Measurements from ENCODE around the gene PKD1. TPM values are rescaled to one million over a fixed set of nuclear protein-coding genes. Genes with fewer than 3 reads are reported as not detected.
A peak's percentile ranks its signal among the peaks of the same experiment; 100 is the strongest.

The PKD1 gene
- total RNA-seq, 4 donors from 2014 or later: 168 to 376 (median 339) TPM

DNA sequence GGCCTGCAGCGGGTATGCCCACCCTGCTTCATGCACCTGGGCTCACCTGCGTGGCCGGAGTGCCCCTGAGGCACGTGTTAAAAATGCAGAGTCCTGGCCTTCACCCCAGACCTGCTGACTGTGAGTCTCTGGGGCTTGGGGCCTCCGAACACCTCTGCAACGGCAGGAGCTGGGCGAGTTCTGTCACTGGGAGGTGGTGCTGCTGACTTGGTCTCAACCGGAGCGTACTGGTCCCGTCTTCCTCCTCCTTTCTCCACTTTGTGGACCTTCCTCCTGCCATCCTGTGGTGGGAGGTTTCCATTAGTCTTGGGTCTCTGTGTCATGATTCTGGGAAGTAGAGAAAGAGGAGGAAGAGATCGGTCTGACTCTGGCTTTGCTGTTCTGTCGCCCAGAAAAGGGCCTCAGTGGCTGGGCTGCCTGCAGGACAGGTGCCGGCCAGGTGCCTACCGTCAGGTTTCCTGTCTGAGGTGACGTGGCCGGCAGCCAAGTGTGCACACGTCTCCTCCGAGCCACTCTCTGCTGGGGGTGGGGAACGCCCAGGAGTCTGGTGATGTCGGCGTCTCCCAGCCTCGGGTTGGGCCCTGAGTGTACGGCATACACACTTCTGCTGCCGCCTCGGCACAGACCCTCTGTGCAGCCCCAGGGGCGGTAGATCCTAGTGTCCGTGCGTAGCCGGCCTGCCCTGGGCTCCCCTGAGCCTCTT, 81.0 kb downstream of the PKD1 start:
- intact Hi-C loops (cut with DNase I; ENCODE audit: low total_unique reads): no loop called here

DNA sequence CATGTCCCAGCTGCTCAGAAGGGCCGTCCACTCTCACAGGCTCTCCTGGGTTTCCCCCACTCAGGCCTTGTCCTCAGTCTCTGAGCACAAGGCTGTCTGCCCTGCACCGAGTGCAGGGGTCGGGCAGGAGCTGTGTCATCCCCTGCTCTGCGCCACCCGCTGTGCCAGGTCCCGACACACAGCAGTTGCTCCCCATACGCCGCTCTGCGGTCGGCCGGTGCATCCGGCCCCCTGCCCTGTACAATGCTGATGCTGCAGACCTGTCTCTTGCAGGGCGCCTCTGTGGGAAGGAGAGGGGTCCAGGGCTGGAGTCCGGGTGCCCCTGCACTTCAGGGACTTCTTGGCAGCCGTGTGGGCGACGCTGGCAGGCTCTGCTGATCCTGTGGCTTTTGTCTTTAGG, 81.8 kb downstream of the PKD1 start:
- H3K27me3 ChIP-seq: no peaks in the 10 kb centered on the region
- H3K36me3 ChIP-seq: peaks cover 0 to 53% of the 10 kb centered on the region in 2 donors
- intact Hi-C loops (cut with DNase I; ENCODE audit: low total_unique reads): no loop called here
- ATAC-seq (no peak), DNase-seq (no peak)
- in situ Hi-C loops (cut with MboI; ENCODE audit: low sequenced_read_pairs in 4 of 4): no loop called here
- no peaks in the 10 kb centered on the region for H3K9me3 ChIP-seq
- TF ChIP-seq POLR2A (IDR thresholded peaks at IDR 0.05): no peak
- no peak for TF ChIP-seq CTCF (IDR thresholded peaks at IDR 0.05 in 4 of 5, conservative IDR thresholded peaks at IDR 0.05 in 1 of 5)
- peaks cover 3% of the 10 kb centered on the region in 2 donors for H3K4me1 ChIP-seq
- H3K4me3 ChIP-seq: no peak overlapping the region
- H3K27ac ChIP-seq: no peak overlapping the region

More for the DNA sequence above, 81.0 kb downstream of the PKD1 start:
- H3K27me3 ChIP-seq: no peaks in the 10 kb centered on the region
- no peak for DNase-seq
- no peak overlapping the region for H3K4me3 ChIP-seq
- no peaks in the 10 kb centered on the region for H3K4me1 ChIP-seq
- no peak for TF ChIP-seq POLR2A (IDR thresholded peaks at IDR 0.05)
- no peak for TF ChIP-seq CTCF (IDR thresholded peaks at IDR 0.05 in 4 of 5, conservative IDR thresholded peaks at IDR 0.05 in 1 of 5)
- in situ Hi-C loops (cut with MboI; ENCODE audit: low sequenced_read_pairs in 4 of 4): no loop called here
- no peaks in the 10 kb centered on the region for H3K9me3 ChIP-seq
- peaks cover 0 to 53% of the 10 kb centered on the region in 2 donors for H3K36me3 ChIP-seq
- ATAC-seq: no peak
- H3K27ac ChIP-seq: no peak overlapping the region

- ATAC-seq (no peak), DNase-seq (no peak)
- intact Hi-C loops (cut with DNase I; ENCODE audit: low total_unique reads): no loop called here
- Histone ChIP-seq H3K36me3 (peaks cover 0 to 49% of the 10 kb centered on the region in 2 donors), H3K4me3 (no peak overlapping the region), H3K9me3 (no peaks in the 10 kb centered on the region), H3K27me3 (no peaks in the 10 kb centered on the region), H3K4me1 (peaks cover 9 to 10% of the 10 kb centered on the region in 2 donors), H3K27ac (no peak overlapping the region)
- in situ Hi-C loops (cut with MboI; ENCODE audit: low sequenced_read_pairs in 4 of 4): no loop called here
- TF ChIP-seq POLR2A (IDR thresholded peaks at IDR 0.05) (no peak), CTCF (IDR thresholded peaks at IDR 0.05 in 4 of 5, conservative IDR thresholded peaks at IDR 0.05 in 1 of 5) (no peak)
Observed at GRCh38 chr16:2053211-2053610, 82.5 kb downstream of the PKD1 start.

DNA sequence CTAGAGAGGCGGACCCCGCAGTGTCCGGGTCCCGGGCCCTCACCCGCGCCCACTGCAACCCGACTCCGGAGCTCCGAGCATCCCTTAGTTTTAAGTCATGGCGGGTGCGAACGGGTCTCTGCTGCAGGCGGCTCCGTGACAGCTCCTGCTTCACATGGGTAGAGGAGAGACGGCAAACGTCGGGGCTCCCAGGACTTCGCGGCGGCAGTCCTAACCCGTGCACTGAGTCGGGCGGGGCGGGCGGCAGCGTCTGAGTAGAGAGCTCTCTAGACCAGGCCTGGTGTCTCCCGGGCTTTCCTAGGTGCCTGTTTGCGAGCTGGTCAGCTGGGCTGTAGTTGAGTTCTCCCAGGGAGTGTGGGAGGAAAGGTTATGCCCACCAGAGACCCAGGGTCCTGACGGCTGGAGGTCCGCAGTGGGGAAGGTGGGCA, 87.6 kb downstream of the PKD1 start:
- peaks cover 0 to 26% of the 10 kb centered on the region in 2 donors for H3K36me3 ChIP-seq

More for the DNA sequence above, 87.6 kb downstream of the PKD1 start:
- no peaks in the 10 kb centered on the region for H3K9me3 ChIP-seq
- ATAC-seq (peak; percentile 28 to 29), DNase-seq (no peak)
- H3K4me1 ChIP-seq: peaks cover 19 to 30% of the 10 kb centered on the region in 2 donors
- no peak for TF ChIP-seq CTCF (IDR thresholded peaks at IDR 0.05 in 4 of 5, conservative IDR thresholded peaks at IDR 0.05 in 1 of 5)
- no peak for TF ChIP-seq POLR2A (IDR thresholded peaks at IDR 0.05)
- in situ Hi-C loops (cut with MboI; ENCODE audit: low sequenced_read_pairs in 4 of 4) (no loop called here), intact Hi-C loops (cut with DNase I; ENCODE audit: low total_unique reads) (loop anchor here (5.0 kb wide), 1 partner anchor 974 kb away; the partner anchor contains the start of genes HCFC1R1, THOC6 and TNFRSF12A)
- no peaks in the 10 kb centered on the region for H3K27me3 ChIP-seq
- H3K27ac ChIP-seq: peak overlapping the region; percentile 70 to 88 (median 78)
- H3K4me3 ChIP-seq: peak overlapping the region; percentile 71 to 91 (median 86)
